ENCODE results near the gene TMPRSS2.

- TF ChIP-seq IRF1 (CRISPR knock-in tag; IDR thresholded peaks at IDR 0.05; ENCODE audit: borderline replicate concordance) (no peak), CTCF (IDR thresholded peaks at IDR 0.05 in 2 of 3, conservative IDR thresholded peaks at IDR 0.05 in 1 of 3; ENCODE audit: insufficient read depth in 2 of 3, low read depth in 1 of 3, low read length in 3 of 3) (no peak), RBM22 (IDR thresholded peaks at IDR 0.05; ENCODE audit: low read depth, low read length, poor library complexity, severe bottlenecking) (no peak), UBTF (IDR thresholded peaks at IDR 0.05; ENCODE audit: borderline replicate concordance in 1 of 2, low read depth in 2 of 2, low read length in 2 of 2) (no peak)
Measured at GRCh38 chr21:41478319-41479177, 29.4 kb downstream of the TMPRSS2 start.
